Loucy (cell line): Measurements from ENCODE around the gene ISCA1.

Experiments used
- H2AFZ ChIP-seq: fragments of 200-600 bp; sonication (generic); 2 replicates; pipeline ENCODE4 v1.6.0; 2016; ENCODE audit warnings: antibody characterized with exemption, mild to moderate bottlenecking, low read length, moderate library complexity
- H3F3A ChIP-seq: fragments of 200-600 bp; 2 replicates; pipeline ENCODE4 v1.6.0; 2016; ENCODE audit warnings: antibody characterized with exemption, low read depth, mild to moderate bottlenecking
- H3K27me3 ChIP-seq: fragments of 200-600 bp; sonication (generic); 2 replicates; pipeline ENCODE4 v1.6.1; 2014; ENCODE audit warnings: low read length, mild to moderate bottlenecking; ENCODE audit not compliant: insufficient read depth, poor library complexity, severe bottlenecking
- H3K36me3 ChIP-seq: fragments of 200-600 bp; sonication (generic); 2 replicates; pipeline ENCODE4 v1.6.1; 2016; ENCODE audit warnings: low read length; ENCODE audit not compliant: insufficient read depth
- H3K4me1 ChIP-seq: fragments of 200-600 bp; sonication (generic); 2 replicates; pipeline ENCODE4 v1.5.1; 2014; ENCODE audit warnings: low read length, mild to moderate bottlenecking; ENCODE audit not compliant: insufficient read depth, poor library complexity, severe bottlenecking
- H3K4me2 ChIP-seq: fragments of 200-600 bp; sonication (generic); 2 replicates; pipeline ENCODE4 v1.6.0; 2014; ENCODE audit warnings: antibody characterized with exemption, low read length, low read depth, mild to moderate bottlenecking; ENCODE audit not compliant: poor library complexity, severe bottlenecking
- H3K4me3 ChIP-seq: fragments of 200-600 bp; sonication (generic); 2 replicates; pipeline ENCODE4 v1.5.1; 2014; ENCODE audit warnings: low read length, mild to moderate bottlenecking, mixed read lengths; ENCODE audit not compliant: poor library complexity, severe bottlenecking
- H3K79me2 ChIP-seq: fragments of 200-600 bp; sonication (generic); 2 replicates; pipeline ENCODE4 v1.6.1; 2014; ENCODE audit warnings: low read length; ENCODE audit not compliant: insufficient read depth
- H3K9ac ChIP-seq: fragments of 200-600 bp; sonication (generic); 2 replicates; pipeline ENCODE4 v1.6.0; 2014; ENCODE audit warnings: mild to moderate bottlenecking, low read depth, low read length, moderate library complexity; ENCODE audit not compliant: poor library complexity, severe bottlenecking
- H3K9me2 ChIP-seq: fragments of 200-600 bp; sonication (generic); replicated peaks from 2 replicates; pipeline ENCODE4 v1.6.1; 2016; ENCODE audit warnings: low read depth, low read length, mixed read lengths
- H3K9me3 ChIP-seq: fragments of 200-600 bp; sonication (generic); 2 replicates; pipeline ENCODE4 v1.6.1; 2014; ENCODE audit warnings: mild to moderate bottlenecking, antibody characterized with exemption, low read length, low read depth; ENCODE audit not compliant: insufficient read depth
- H4K20me1 ChIP-seq: fragments of 200-600 bp; sonication (generic); 2 replicates; pipeline ENCODE4 v1.6.0; 2014; ENCODE audit warnings: antibody characterized with exemption, low read length, mild to moderate bottlenecking; ENCODE audit not compliant: insufficient read depth, poor library complexity, severe bottlenecking
- CTCF ChIP-seq: fragments of 200-600 bp; sonication (generic); conservative IDR thresholded peaks from 2 replicates; pipeline ENCODE4 v1.5.1; 2014; ENCODE audit warnings: mild to moderate bottlenecking, antibody characterized with exemption, low read length
- EZH2phosphoT487 ChIP-seq: fragments of 200-600 bp; IDR thresholded peaks from 2 replicates; pipeline ENCODE4 v1.6.1; 2018; ENCODE audit warnings: antibody characterized with exemption, mild to moderate bottlenecking, moderate library complexity, borderline replicate concordance

Gene ISCA1

GRCh38 chr9:86282077-86282978, at the start of gene ISCA1:
ISCA1 (minus strand) TSS chr9:86282538; CDS start chr9:86282458, 80 bp downstream.
- peak within 1 kb of the TSS; percentile 87 for H3K9ac ChIP-seq
- H3K4me1 ChIP-seq, result peaks cover 28% of the 10 kb centered on the region
- no peaks in the 10 kb centered on the region for H3K36me3 ChIP-seq
- H3K27me3 ChIP-seq, result no peaks in the 10 kb centered on the region
- H3K4me2 ChIP-seq, result peak within 1 kb of the TSS; percentile 96
- no peaks in the 10 kb centered on the region for H3F3A ChIP-seq
- no peaks in the 10 kb centered on the region for H3K9me2 ChIP-seq
- H4K20me1 ChIP-seq, result peaks cover 23% of the 10 kb centered on the region
- TF ChIP-seq EZH2phosphoT487, result no peak
- no peak for TF ChIP-seq CTCF
- peak within 1 kb of the TSS; percentile 85 for H3K4me3 ChIP-seq
- no peaks in the 10 kb centered on the region for H3K9me3 ChIP-seq
- peak within 1 kb of the TSS; percentile 99 for H2AFZ ChIP-seq
- H3K79me2 ChIP-seq, result peaks cover 41% of the 10 kb centered on the region

- Histone ChIP-seq H3K4me1 (no peaks in the 10 kb centered on the region), H3K9me2 (no peaks in the 10 kb centered on the region), H2AFZ (no peak overlapping the region), H3K27me3 (no peaks in the 10 kb centered on the region), H3K79me2 (no peaks in the 10 kb centered on the region), H3K4me2 (no peak overlapping the region), H4K20me1 (no peaks in the 10 kb centered on the region), H3F3A (no peaks in the 10 kb centered on the region), H3K4me3 (no peak overlapping the region), H3K9ac (no peak overlapping the region), H3K36me3 (peaks cover 37% of the 10 kb centered on the region), H3K9me3 (no peaks in the 10 kb centered on the region)
- TF ChIP-seq EZH2phosphoT487 (no peak), CTCF (no peak)
These were observed 47.8 kb upstream of the ISCA1 start for GRCh38 chr9:86330186-86330585.

GRCh38 chr9:86329649-86330048, 47.3 kb upstream of the ISCA1 start:
- Histone ChIP-seq H3F3A (no peaks in the 10 kb centered on the region), H3K9me3 (no peaks in the 10 kb centered on the region), H3K36me3 (peaks cover 37% of the 10 kb centered on the region), H3K27me3 (no peaks in the 10 kb centered on the region), H3K4me1 (no peaks in the 10 kb centered on the region), H3K9ac (no peak overlapping the region), H3K79me2 (no peaks in the 10 kb centered on the region), H3K4me3 (no peak overlapping the region), H3K9me2 (no peaks in the 10 kb centered on the region), H2AFZ (no peak overlapping the region), H4K20me1 (no peaks in the 10 kb centered on the region), H3K4me2 (no peak overlapping the region)
- TF ChIP-seq EZH2phosphoT487 (no peak), CTCF (no peak)
